Neural progenitor cell (in vitro differentiated cells): ENCODE results near the gene SLC27A5.

Source experiments
- CTCF ChIP-seq: fragments of 200-600 bp; sonication (generic); IDR thresholded peaks from 2 replicates; pipeline ENCODE4 v1.5.1; 2017; ENCODE audit warnings: antibody characterized with exemption, mild to moderate bottlenecking
- EZH2 ChIP-seq: fragments of 200-600 bp; sonication (generic); IDR thresholded peaks from 2 replicates; pipeline ENCODE4 v1.6.1; 2017; ENCODE audit warnings: antibody characterized with exemption, mild to moderate bottlenecking, moderate library complexity
- EZH2phosphoT487 ChIP-seq: fragments of 200-600 bp; sonication (generic); IDR thresholded peaks from 2 replicates; pipeline ENCODE4 v1.6.1; 2017; ENCODE audit warnings: antibody characterized with exemption

DNA sequence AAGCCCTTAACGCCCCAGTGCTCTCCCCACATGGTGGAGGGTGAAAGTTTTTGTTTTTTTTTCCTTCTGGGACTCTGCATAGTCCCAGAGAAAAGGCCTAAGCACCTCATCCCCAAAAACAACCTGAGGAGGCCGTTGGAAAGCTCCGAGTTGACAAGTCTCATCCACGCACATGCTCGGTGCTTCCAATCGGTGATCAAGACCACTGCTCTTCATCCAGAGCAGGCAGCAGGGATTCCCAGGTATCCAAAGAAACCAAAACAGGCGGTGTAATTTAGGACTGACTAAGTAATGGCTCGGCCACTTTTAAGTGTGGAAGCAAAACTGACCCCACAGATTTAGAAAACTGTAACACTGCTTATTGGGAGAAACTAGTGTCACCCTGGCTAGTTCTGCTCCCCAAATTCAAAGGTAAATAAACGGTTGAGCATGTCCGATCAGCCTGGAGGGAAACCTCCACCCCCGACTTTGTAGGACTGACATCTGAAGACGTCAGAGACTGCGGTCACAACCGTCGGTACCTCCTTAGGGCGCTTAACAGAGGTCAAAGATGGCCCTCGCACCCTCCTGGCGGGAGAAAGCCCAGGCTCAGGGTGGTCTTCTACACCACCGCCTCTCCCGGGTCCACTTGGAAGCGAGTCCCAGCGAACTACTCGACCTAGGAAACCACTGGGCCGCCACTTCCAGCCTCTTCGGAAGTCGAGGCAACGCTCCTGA is 36.6 kb downstream of the SLC27A5 start:
- TF ChIP-seq CTCF = no peak
- TF ChIP-seq EZH2phosphoT487 = no peak
- TF ChIP-seq EZH2 = no peak
